PC-3 (cell line): ENCODE results near the gene RAB3C. TPM values are rescaled to one million over a fixed set of nuclear protein-coding genes. Genes with fewer than 3 reads are reported as not detected.

Source experiments
- ATAC-seq: fragments of 200-7000 bp; cut with Tn5 transposase; 2 replicates; pipeline ENCODE4 v1.9.1; 2020; ENCODE audit warnings: mild to moderate bottlenecking, moderate library complexity
- BruUV-seq: library from RNA; stranded (reverse); fragments of 400-500 nt; replicated peaks from 2 replicates; lab custom pipeline; 2021; lab: Mats Ljungman, UMichigan
- CTCF ChIA-PET: fragments of 300-600 bp; sonication (Branson Sonifier 250); formaldehyde crosslinking; loops from one replicate; lab custom pipeline; 2022; ENCODE audit warnings: antibody characterized with exemption; lab: Charles Lee
- POLR2A ChIA-PET: fragments of 300-600 bp; sonication (Branson Sonifier 250); formaldehyde crosslinking; loops from one replicate; lab custom pipeline; 2022; ENCODE audit warnings: antibody characterized with exemption; ENCODE audit not compliant: unreplicated experiment; lab: Charles Lee
- DNase-seq: peaks from one replicate; pipeline ENCODE4 v3.0.0-alpha.2; 2015
- H2AFZ ChIP-seq: fragments of 300-600 bp; sonication (generic); 2 replicates; pipeline ENCODE4 v1.6.0; 2016; ENCODE audit warnings: antibody characterized with exemption, low read length
- H3F3A ChIP-seq: fragments of 300-600 bp; sonication (generic); one replicate; pipeline ENCODE4 v1.6.0; 2017; ENCODE audit warnings: antibody characterized with exemption, low read length, control low read depth, mild to moderate bottlenecking; ENCODE audit not compliant: unreplicated experiment
- H3K27ac ChIP-seq: fragments of 300-600 bp; sonication (generic); 2 replicates; pipeline ENCODE4 v1.5.1; 2016; ENCODE audit warnings: mild to moderate bottlenecking, low read length
- H3K27me3 ChIP-seq: fragments of 300-600 bp; sonication (generic); 2 replicates; pipeline ENCODE4 v1.6.1; 2016; ENCODE audit warnings: low read length, mixed read lengths
- H3K36me3 ChIP-seq: fragments of 300-600 bp; sonication (generic); 2 replicates; pipeline ENCODE4 v1.6.1; 2016; ENCODE audit warnings: low read depth, mixed run types, low read length, mixed read lengths
- H3K4me1 ChIP-seq: fragments of 300-600 bp; sonication (generic); 2 replicates; pipeline ENCODE4 v1.5.1; 2016; ENCODE audit warnings: low read length; ENCODE audit not compliant: insufficient read depth
- H3K4me2 ChIP-seq: fragments of 300-600 bp; sonication (generic); 2 replicates; pipeline ENCODE4 v1.6.0; 2016; ENCODE audit warnings: low read length
- H3K4me3 ChIP-seq: fragments of 300-600 bp; sonication (generic); 2 replicates; pipeline ENCODE4 v1.5.1; 2016; ENCODE audit warnings: mild to moderate bottlenecking, low read length, mixed read lengths
- H3K79me2 ChIP-seq: fragments of 300-600 bp; sonication (generic); 2 replicates; pipeline ENCODE4 v1.6.1; 2017; ENCODE audit warnings: low read length, mixed read lengths
- H3K9ac ChIP-seq: fragments of 300-600 bp; sonication (generic); 2 replicates; pipeline ENCODE4 v1.6.0; 2016; ENCODE audit warnings: mild to moderate bottlenecking, low read length
- H3K9me2 ChIP-seq: fragments of 300-600 bp; sonication (generic); replicated peaks from 2 replicates; pipeline ENCODE4 v1.6.1; 2016; ENCODE audit warnings: mixed run types, low read length, mixed read lengths
- H3K9me3 ChIP-seq: fragments of 300-600 bp; sonication (generic); 2 replicates; pipeline ENCODE4 v1.6.1; 2016; ENCODE audit warnings: low read length, mixed read lengths
- H4K20me1 ChIP-seq: fragments of 300-600 bp; sonication (generic); 2 replicates; pipeline ENCODE4 v1.6.1; 2016; ENCODE audit warnings: low read length, mixed read lengths
- CTCF ChIP-seq: fragments of 300-600 bp; sonication (generic); conservative IDR thresholded peaks from 2 replicates; pipeline ENCODE4 v1.5.1; 2017; ENCODE audit warnings: antibody characterized with exemption, low read depth, mild to moderate bottlenecking, low read length
- EZH2 ChIP-seq: fragments of 300-600 bp; sonication (generic); IDR thresholded peaks from one replicate; pipeline ENCODE4 v1.6.1; 2017; ENCODE audit warnings: antibody characterized with exemption, mild to moderate bottlenecking, low read length; ENCODE audit not compliant: unreplicated experiment
- EZH2phosphoT487 ChIP-seq: fragments of 300-600 bp; sonication (generic); IDR thresholded peaks from 2 replicates; pipeline ENCODE4 v1.6.1; 2018; ENCODE audit warnings: mild to moderate bottlenecking, antibody characterized with exemption, low read length, borderline replicate concordance
- intact Hi-C: fragments of 100-400 bp; cut with micrococcal nuclease; formaldehyde crosslinking; loops from 2 replicates; pipeline ENCODE4 v1.9.0; 2023
- total RNA-seq: library from RNA; depleted of rRNA; stranded (reverse); fragments of >200 nt; gene quantifications from 2 replicates; pipeline ENCODE4 v1.2.3, GENCODE V29; 2014

Gene RAB3C
- total RNA-seq, 1 experiment from 2014 or later, result not detected

- TF ChIP-seq EZH2phosphoT487 (no peak), CTCF (no peak), EZH2 (no peak)
- Histone ChIP-seq H3F3A (no peaks in the 10 kb centered on the region), H3K4me1 (no peaks in the 10 kb centered on the region), H3K4me3 (no peak overlapping the region), H3K9ac (no peak overlapping the region), H3K79me2 (no peaks in the 10 kb centered on the region), H3K27me3 (peaks cover 23% of the 10 kb centered on the region), H3K9me3 (no peaks in the 10 kb centered on the region), H3K27ac (no peak overlapping the region), H3K4me2 (no peak overlapping the region), H2AFZ (no peak overlapping the region), H4K20me1 (no peaks in the 10 kb centered on the region), H3K36me3 (no peaks in the 10 kb centered on the region), H3K9me2 (no peaks in the 10 kb centered on the region)
- BruUV-seq, result no TSS peak
- intact Hi-C loops, result no loop called here
- ATAC-seq (no peak), DNase-seq (no peak)
- ChIA-PET POLR2A (no interaction called here), CTCF (no interaction called here)
These were observed 133.3 kb downstream of the RAB3C start for GRCh38 chr5:58715997-58716656.

GRCh38 chr5:58716713-58717112, 133.8 kb downstream of the RAB3C start:
- POLR2A ChIA-PET, result no interaction called here
- DNase-seq (no peak), ATAC-seq (no peak)
- Histone ChIP-seq H3K4me2 (no peak overlapping the region), H3K9me2 (no peaks in the 10 kb centered on the region), H4K20me1 (no peaks in the 10 kb centered on the region), H3K4me1 (no peaks in the 10 kb centered on the region), H3K9me3 (no peaks in the 10 kb centered on the region), H3K27ac (no peak overlapping the region), H3K27me3 (peaks cover 22% of the 10 kb centered on the region), H2AFZ (no peak overlapping the region), H3K79me2 (no peaks in the 10 kb centered on the region), H3K36me3 (no peaks in the 10 kb centered on the region), H3K9ac (no peak overlapping the region), H3F3A (no peaks in the 10 kb centered on the region), H3K4me3 (no peak overlapping the region)
- intact Hi-C loops, result no loop called here
- TF ChIP-seq CTCF (no peak), EZH2phosphoT487 (no peak)
- CTCF ChIA-PET, result no interaction called here
- no TSS peak for BruUV-seq

GRCh38 chr5:58717303-58718007, 134.6 kb downstream of the RAB3C start:
- ATAC-seq, result no peak
- H3K4me1 ChIP-seq, result no peaks in the 10 kb centered on the region
- no peak overlapping the region for H2AFZ ChIP-seq
- BruUV-seq, result no TSS peak
- peaks cover 22% of the 10 kb centered on the region; the same call in 1 of the 2 replicates for H3K27me3 ChIP-seq
- no peak for DNase-seq
- no peak overlapping the region for H3K9ac ChIP-seq
- H3K36me3 ChIP-seq, result no peaks in the 10 kb centered on the region
- no peaks in the 10 kb centered on the region for H3K9me2 ChIP-seq
- H3K79me2 ChIP-seq, result no peaks in the 10 kb centered on the region
- H3K4me3 ChIP-seq, result no peak overlapping the region
- TF ChIP-seq EZH2 (no peak), CTCF (no peak), EZH2phosphoT487 (no peak)
- H3K4me2 ChIP-seq, result no peak overlapping the region
- ChIA-PET CTCF (no interaction called here), POLR2A (no interaction called here)
- H3F3A ChIP-seq, result no peaks in the 10 kb centered on the region
- H3K9me3 ChIP-seq, result no peaks in the 10 kb centered on the region
- H4K20me1 ChIP-seq, result no peaks in the 10 kb centered on the region
- intact Hi-C loops, result no loop called here
- H3K27ac ChIP-seq, result no peak overlapping the region
